Measurements from ENCODE around the gene SPOP. TPM values are rescaled to one million over a fixed set of nuclear protein-coding genes. Genes with fewer than 3 reads are reported as not detected.
A peak's percentile ranks its signal among the peaks of the same experiment; 100 is the strongest.
"Not testable (repeated sequence)": the region's sequence is repeated elsewhere in the genome, so short reads cannot be mapped to it uniquely, and the experiment has no call there.

SPOP gene
- total RNA-seq, 1 donor from 2014 or later: 61.4 TPM

DNA sequence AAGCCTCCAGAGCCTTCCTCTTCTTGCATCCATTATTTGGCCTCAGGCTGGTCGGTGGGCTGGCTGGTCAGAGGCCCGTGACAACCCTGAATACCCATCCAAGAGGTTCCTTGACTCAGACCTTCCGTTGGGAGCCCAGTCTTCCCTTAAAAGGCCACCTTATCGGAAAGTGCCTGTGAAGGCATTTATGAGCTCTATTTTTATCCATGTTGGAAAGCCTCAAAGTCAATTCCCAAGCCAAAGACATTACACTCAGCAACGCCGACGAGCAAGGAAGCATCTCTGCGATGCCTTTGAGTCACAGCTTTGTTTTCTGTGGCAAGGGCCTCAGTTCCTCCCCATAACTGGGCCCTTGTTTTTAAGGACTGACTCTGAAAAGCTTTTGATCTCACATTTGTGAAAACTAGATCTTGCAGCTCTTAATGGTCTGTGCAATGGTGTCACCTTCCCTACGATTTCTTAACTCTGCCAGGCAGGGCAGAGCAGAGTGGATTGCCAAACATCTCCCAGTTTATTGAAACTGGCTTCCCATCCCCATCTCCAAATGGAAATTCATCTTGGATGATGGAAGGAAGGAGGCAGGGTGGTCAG lies 13.3 kb upstream of the SPOP start:
- no peaks in the 10 kb centered on the region for H3K27me3 Mint-ChIP-seq
- H3K27ac Mint-ChIP-seq: no peak overlapping the region
- H3K4me1 Mint-ChIP-seq: peaks cover 36% of the 10 kb centered on the region
- intact Hi-C loops (cut with micrococcal nuclease): no loop called here
- no peaks in the 10 kb centered on the region for H3K9me3 Mint-ChIP-seq
- H3K4me3 Mint-ChIP-seq: no peak overlapping the region
- no peak for DNase-seq
- H3K36me3 Mint-ChIP-seq (ENCODE audit: low read depth): no peaks in the 10 kb centered on the region

DNA sequence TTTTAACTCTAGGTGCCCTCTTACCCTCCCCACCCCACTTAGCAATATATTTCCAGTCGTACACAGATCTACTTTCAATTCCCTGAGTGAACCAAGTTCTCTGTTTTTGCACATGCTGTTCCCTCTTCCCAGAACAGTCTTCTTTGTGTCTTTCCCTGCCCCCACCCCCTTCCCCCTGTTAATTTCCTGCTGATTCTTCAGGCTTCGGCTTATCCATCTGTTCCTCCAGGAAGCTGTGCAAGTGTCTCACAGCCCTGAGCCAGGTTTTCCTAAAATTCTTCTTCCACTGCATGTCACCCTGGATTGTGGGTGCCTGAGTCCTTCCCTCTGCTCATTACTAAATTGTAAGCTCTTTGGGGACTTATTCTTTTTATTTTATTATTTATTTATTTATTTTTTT lies 12.4 kb upstream of the SPOP start:
- Mint-ChIP-seq H3K4me1 (peaks cover 27% of the 10 kb centered on the region), H3K9me3 (no peaks in the 10 kb centered on the region), H3K27ac (no peak overlapping the region), H3K4me3 (no peak overlapping the region), H3K27me3 (no peaks in the 10 kb centered on the region), H3K36me3 (ENCODE audit: low read depth) (no peaks in the 10 kb centered on the region)
- intact Hi-C loops (cut with micrococcal nuclease): no loop called here
- no peak for DNase-seq

- no peaks in the 10 kb centered on the region for H3K9me3 Mint-ChIP-seq
- DNase-seq: no peak
- no peaks in the 10 kb centered on the region for H3K27me3 Mint-ChIP-seq
- H3K4me3 Mint-ChIP-seq: peak overlapping the region; percentile 25
- H3K36me3 Mint-ChIP-seq (ENCODE audit: low read depth): no peaks in the 10 kb centered on the region
- peak overlapping the region; percentile 4 for H3K27ac Mint-ChIP-seq
- peaks cover 23% of the 10 kb centered on the region for H3K4me1 Mint-ChIP-seq
- intact Hi-C loops (cut with micrococcal nuclease): loop anchor here (1.0 kb wide), 1 partner anchor 11 kb away; the partner anchor contains the start of gene SPOP
These were observed 11.0 kb upstream of the SPOP start for GRCh38 chr17:49688848-49689247.

- intact Hi-C loops (cut with micrococcal nuclease): loop anchor here (1.0 kb wide), 1 partner anchor 10 kb away; the partner anchor contains the start of gene SPOP
- peak; percentile 74 for DNase-seq
- Mint-ChIP-seq H3K4me3 (peak overlapping the region; percentile 78), H3K27ac (peak overlapping the region; percentile 99), H3K4me1 (peaks cover 23% of the 10 kb centered on the region), H3K9me3 (no peaks in the 10 kb centered on the region), H3K27me3 (no peaks in the 10 kb centered on the region), H3K36me3 (ENCODE audit: low read depth) (no peaks in the 10 kb centered on the region)
These were observed 10.1 kb upstream of the SPOP start for GRCh38 chr17:49687878-49688491.

DNA sequence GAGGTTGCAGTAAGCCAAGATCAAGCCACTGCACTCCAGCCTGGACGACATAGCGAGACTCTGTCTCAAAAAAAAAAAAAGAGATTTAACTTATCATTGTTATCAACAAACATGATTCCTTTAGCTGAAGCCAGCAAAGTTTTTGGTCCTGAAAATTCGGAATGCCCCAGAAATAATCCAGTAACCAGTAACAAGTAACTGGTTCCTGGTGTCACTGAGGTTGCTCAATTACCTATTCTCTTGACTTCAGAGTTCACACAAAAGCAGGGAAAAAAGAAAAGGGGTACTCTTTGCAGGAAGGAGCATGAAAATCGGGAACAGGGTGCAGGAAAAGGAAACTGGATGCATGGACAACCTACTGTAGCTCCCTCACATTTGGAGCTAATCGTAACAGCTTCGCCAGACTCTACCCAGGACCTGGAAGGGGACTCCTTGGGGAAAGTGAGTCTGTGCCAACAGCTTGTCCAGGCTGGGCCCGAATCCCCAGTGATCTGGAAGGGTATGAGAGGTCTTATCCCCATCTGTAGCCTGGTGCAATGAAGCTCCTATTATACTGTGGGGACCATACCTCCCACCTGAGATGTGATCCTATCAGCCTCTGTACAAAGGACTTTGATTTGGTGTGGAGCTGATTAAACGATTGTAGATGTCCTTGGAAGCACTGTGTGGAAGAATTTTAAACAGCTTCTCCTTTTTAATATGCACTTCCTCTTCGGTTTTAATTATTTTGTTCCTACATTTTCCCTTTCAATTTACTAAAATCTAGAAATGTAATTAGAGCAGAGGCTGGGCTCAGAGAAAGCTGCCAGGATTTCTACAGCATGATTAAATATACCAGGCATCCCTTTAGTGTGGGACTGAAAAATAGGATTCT lies 3.4 kb upstream of the SPOP start:
- peaks cover 7% of the 10 kb centered on the region for H3K27me3 Mint-ChIP-seq
- DNase-seq: no peak
- H3K4me1 Mint-ChIP-seq: peaks cover 19% of the 10 kb centered on the region
- peaks cover 5% of the 10 kb centered on the region for H3K36me3 Mint-ChIP-seq (ENCODE audit: low read depth)
- no peak overlapping the region for H3K27ac Mint-ChIP-seq
- H3K9me3 Mint-ChIP-seq: peaks cover 6% of the 10 kb centered on the region
- intact Hi-C loops (cut with micrococcal nuclease): no loop called here
- H3K4me3 Mint-ChIP-seq: no peak overlapping the region

DNA sequence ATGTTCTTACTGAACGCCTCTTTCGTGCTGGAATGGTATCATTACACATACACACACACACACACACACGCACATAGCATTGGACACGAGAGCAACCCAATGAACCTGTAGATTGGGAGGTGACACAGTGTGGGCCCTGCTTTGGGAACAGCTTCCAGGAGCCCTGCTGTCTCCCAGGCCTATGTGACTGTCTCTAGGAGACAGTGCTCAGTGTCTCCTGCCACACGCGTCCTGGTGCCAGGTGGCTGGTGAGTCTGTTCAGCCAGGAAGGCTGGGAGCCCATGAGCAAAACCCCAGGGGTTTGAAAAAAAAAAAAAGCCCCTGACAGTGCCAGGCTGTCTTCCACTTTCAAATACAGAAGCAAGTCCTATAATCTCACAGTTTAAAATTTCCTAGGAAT lies 2.4 kb upstream of the SPOP start:
- peaks cover 29% of the 10 kb centered on the region for H3K4me1 Mint-ChIP-seq

GRCh38 chr17:49677134-49677932 lies 564 bp downstream of the SPOP start:
- intact Hi-C loops (cut with micrococcal nuclease): loop anchor here (2.0 to 5.0 kb wide), 3 partner anchors 31 to 1190 kb away; partner anchors contain the start of gene TOB1
- H3K27me3 Mint-ChIP-seq: peaks cover 7% of the 10 kb centered on the region
- peaks cover 6% of the 10 kb centered on the region for H3K9me3 Mint-ChIP-seq
- DNase-seq: peak; percentile 99
- H3K27ac Mint-ChIP-seq: peak overlapping the region; percentile 99
- H3K4me1 Mint-ChIP-seq: peaks cover 46% of the 10 kb centered on the region
- peak overlapping the region; percentile 95 for H3K4me3 Mint-ChIP-seq
- peaks cover 24% of the 10 kb centered on the region for H3K36me3 Mint-ChIP-seq (ENCODE audit: low read depth)

More for the DNA sequence above, 2.4 kb upstream of the SPOP start:
- Mint-ChIP-seq H3K4me3 (no peak overlapping the region), H3K27me3 (peaks cover 7% of the 10 kb centered on the region), H3K36me3 (ENCODE audit: low read depth) (peaks cover 10% of the 10 kb centered on the region), H3K27ac (no peak overlapping the region), H3K9me3 (peaks cover 6% of the 10 kb centered on the region)
- intact Hi-C loops (cut with micrococcal nuclease): no loop called here
- DNase-seq: peak; percentile 56

DNA sequence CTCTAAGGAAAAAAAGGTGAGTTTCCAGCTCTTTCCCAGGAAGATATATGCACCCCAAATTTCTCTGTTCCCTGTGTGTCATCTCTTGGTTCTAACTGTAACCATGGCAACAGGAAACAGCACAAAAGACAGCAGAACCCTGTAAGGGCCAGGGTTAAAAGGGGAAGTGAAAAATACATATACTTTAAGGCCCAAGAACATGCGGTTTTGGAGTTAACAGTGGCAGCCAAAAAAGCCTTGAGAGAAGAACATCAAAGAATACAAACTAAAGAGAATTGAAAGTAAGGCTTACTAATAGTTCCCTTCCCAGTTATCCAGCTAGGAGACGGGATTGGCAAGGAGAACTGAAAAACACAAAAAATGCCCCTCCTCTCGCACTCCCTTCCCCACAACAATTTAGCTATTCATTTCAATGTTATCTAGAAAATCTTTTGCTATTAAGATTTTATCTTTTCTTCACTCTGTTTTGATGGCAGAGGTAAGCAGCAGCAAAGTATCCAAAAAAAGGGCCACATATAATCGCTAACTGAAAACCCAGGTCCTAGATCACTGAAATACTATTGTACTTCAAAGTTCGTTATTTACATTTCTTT lies 1.5 kb downstream of the SPOP start:
- H3K9me3 Mint-ChIP-seq: peaks cover 6% of the 10 kb centered on the region
- peak overlapping the region; percentile 99 for H3K27ac Mint-ChIP-seq
- peak overlapping the region; percentile 95 for H3K4me3 Mint-ChIP-seq
- H3K27me3 Mint-ChIP-seq: peaks cover 4% of the 10 kb centered on the region
- peak; percentile 86 for DNase-seq
- peaks cover 24% of the 10 kb centered on the region for H3K36me3 Mint-ChIP-seq (ENCODE audit: low read depth)
- intact Hi-C loops (cut with micrococcal nuclease): loop anchor here (2.0 to 5.0 kb wide), 3 partner anchors 30 to 1191 kb away; partner anchors contain the start of gene TOB1
- H3K4me1 Mint-ChIP-seq: peaks cover 46% of the 10 kb centered on the region

DNA sequence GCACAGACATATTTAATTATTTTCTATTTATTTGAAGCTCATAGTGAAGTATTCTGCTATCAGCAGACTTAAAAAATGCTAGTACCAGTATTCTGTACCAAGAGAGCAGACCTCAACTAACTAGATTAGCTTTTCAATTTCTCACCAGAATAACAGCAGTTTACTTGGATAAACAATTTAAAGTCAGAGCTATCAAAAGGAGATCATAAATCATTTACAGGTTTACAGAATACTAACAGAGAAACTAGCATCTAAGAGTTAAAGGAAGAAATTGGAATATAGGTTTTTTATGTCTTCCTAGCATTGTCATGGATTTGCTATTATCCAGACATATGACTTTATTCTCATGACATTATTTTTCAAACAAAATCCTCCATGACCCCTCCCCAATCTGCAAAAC lies 3.4 kb downstream of the SPOP start:
- Mint-ChIP-seq H3K9me3 (peaks cover 6% of the 10 kb centered on the region), H3K4me3 (no peak overlapping the region), H3K27ac (peak overlapping the region; percentile 99), H3K4me1 (peaks cover 52% of the 10 kb centered on the region), H3K36me3 (ENCODE audit: low read depth) (peaks cover 25% of the 10 kb centered on the region), H3K27me3 (peaks cover 4% of the 10 kb centered on the region)
- intact Hi-C loops (cut with micrococcal nuclease): no loop called here
- DNase-seq: no peak

- DNase-seq; H3K27me3 Mint-ChIP-seq; H3K4me3 Mint-ChIP-seq; H3K27ac Mint-ChIP-seq; H3K9me3 Mint-ChIP-seq; intact Hi-C loops (cut with micrococcal nuclease): not testable (repeated sequence)
- peaks cover 52% of the 10 kb centered on the region for H3K4me1 Mint-ChIP-seq
- peaks cover 25% of the 10 kb centered on the region for H3K36me3 Mint-ChIP-seq (ENCODE audit: low read depth)
These were observed 4.2 kb downstream of the SPOP start for GRCh38 chr17:49673679-49674078.

DNA sequence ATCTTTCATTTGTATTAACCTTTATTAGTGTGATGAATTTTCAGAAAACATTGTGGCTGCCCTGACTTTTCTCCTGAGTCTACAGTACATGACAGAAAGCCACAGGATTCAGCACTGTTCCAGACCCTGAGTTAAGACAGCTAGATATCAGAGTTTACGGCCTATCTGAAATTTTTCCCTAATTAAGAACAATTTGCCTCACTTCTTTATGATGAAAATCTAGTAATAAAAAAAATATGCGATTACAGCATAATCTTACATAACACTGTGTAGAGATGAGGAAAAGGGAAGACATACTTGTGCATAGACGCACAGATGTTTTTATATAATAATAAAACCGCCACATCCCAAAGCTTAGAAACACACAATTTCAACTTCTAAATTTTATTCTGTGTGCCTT lies 7.3 kb downstream of the SPOP start:
- no peak for DNase-seq
- Mint-ChIP-seq H3K27me3 (no peaks in the 10 kb centered on the region), H3K36me3 (ENCODE audit: low read depth) (peaks cover 25% of the 10 kb centered on the region), H3K9me3 (no peaks in the 10 kb centered on the region), H3K27ac (no peak overlapping the region), H3K4me3 (no peak overlapping the region), H3K4me1 (peaks cover 37% of the 10 kb centered on the region)
- intact Hi-C loops (cut with micrococcal nuclease): no loop called here

DNA sequence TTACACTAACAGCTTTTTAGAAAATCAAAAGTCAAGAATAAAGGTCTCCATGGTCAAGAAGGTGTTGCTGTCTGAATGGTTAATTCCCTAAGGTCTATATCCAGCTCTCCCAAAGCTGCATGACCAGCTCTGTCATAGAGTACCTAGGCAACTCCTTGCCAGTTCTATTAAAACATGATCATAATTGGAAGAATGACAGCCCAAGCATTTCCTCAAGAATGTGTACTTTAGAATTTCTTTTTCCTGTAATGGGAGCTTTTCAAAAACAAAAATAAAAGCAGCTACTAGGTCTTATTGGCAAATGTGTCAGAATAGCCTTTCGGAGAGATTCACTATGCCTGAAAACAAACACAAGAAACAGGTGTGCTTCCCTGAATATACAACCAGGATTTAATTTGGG lies 7.9 kb downstream of the SPOP start:
- Mint-ChIP-seq H3K27ac (no peak overlapping the region), H3K9me3 (no peaks in the 10 kb centered on the region), H3K27me3 (no peaks in the 10 kb centered on the region), H3K4me3 (no peak overlapping the region), H3K4me1 (peaks cover 31% of the 10 kb centered on the region), H3K36me3 (ENCODE audit: low read depth) (peaks cover 19% of the 10 kb centered on the region)
- DNase-seq: no peak
- intact Hi-C loops (cut with micrococcal nuclease): no loop called here

DNA sequence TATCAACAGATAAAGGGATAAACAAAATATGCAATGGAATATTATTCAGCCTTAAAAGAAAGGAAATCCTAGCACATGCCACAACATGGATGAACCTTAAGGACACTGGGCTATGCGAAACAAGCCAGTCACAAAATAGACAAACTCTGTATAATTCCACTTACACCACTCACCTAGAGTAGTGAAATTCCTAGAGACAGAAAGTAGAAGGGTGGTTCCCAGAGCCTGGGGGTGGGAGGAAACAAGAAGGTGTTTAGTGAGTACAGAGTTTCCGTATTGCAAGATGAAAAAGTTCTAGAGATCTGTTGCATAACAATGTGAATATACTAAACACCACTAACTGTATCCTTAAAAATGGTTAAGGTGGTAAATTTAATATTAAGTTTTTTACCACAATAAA lies 10.0 kb downstream of the SPOP start:
- Mint-ChIP-seq H3K36me3 (ENCODE audit: low read depth) (peaks cover 15% of the 10 kb centered on the region), H3K4me1 (peaks cover 24% of the 10 kb centered on the region)

More for the DNA sequence above, 10.0 kb downstream of the SPOP start:
- no peak overlapping the region for H3K27ac Mint-ChIP-seq
- intact Hi-C loops (cut with micrococcal nuclease): no loop called here
- H3K4me3 Mint-ChIP-seq: no peak overlapping the region
- H3K9me3 Mint-ChIP-seq: no peaks in the 10 kb centered on the region
- no peaks in the 10 kb centered on the region for H3K27me3 Mint-ChIP-seq
- DNase-seq: no peak
